Gastroesophageal sphincter (tissue), 4 donors: ENCODE results near the gene GJE1. TPM values are rescaled to one million over a fixed set of nuclear protein-coding genes. Genes with fewer than 3 reads are reported as not detected.
"Not testable (repeated sequence)": the region's sequence is repeated elsewhere in the genome, so short reads cannot be mapped to it uniquely, and the experiment has no call there.

Source experiments
- ATAC-seq: fragments of 150-250 bp; one replicate; pipeline ENCODE4 v1.9.1; 2016; ENCODE audit warnings: mild to moderate bottlenecking, moderate library complexity
- H3K27ac ChIP-seq, 4 donors: fragments of 200-600 bp; sonication (generic) in 3 of 4; 1 replicate in 3 of 4; 2 replicates in 1 of 4; pipeline ENCODE4 v1.5.1; 2016 to 2019
- H3K27me3 ChIP-seq: fragments of 200-600 bp; sonication (generic); one replicate; pipeline ENCODE4 v1.5.1; 2019
- H3K36me3 ChIP-seq, 2 donors: fragments of 200-600 bp; sonication (generic); one replicate each; pipeline ENCODE4 v1.5.1; 2019; ENCODE audit warnings: control low read depth in 1 of 2
- H3K4me1 ChIP-seq, 3 donors: fragments of 200-600 bp; sonication (generic); 1 replicate in 2 of 3; 2 replicates in 1 of 3; pipeline ENCODE4 v1.5.1; 2016 to 2019; ENCODE audit warnings: control low read depth in 2 of 3
- H3K4me3 ChIP-seq, 2 donors: fragments of 200-600 bp; sonication (generic); one replicate each; pipeline ENCODE4 v1.5.1; 2019; ENCODE audit warnings: mild to moderate bottlenecking in 1 of 2, moderate library complexity in 1 of 2
- H3K9me3 ChIP-seq, 3 donors: fragments of 200-600 bp; sonication (generic); one replicate each; pipeline ENCODE4 v1.5.1; 2017 to 2019; ENCODE audit warnings: control low read depth in 2 of 3
- EP300 ChIP-seq: sonication (generic); formaldehyde crosslinking; IDR thresholded peaks from one replicate; pipeline ENCODE4 v1.6.1; 2017; ENCODE audit warnings: antibody characterized with exemption, mild to moderate bottlenecking
- POLR2A ChIP-seq, 2 donors: fragments of 450-650 bp; IDR thresholded peaks; one replicate each; pipeline ENCODE4 v1.6.1; 2017; ENCODE audit warnings: antibody characterized with exemption in 2 of 2, mild to moderate bottlenecking in 2 of 2, moderate library complexity in 1 of 2
- POLR2AphosphoS5 ChIP-seq: sonication (generic); formaldehyde crosslinking; IDR thresholded peaks from one replicate; pipeline ENCODE4 v1.6.1; 2017; ENCODE audit warnings: antibody characterized with exemption
- WGBS, 2 donors: methylation state at CpG; one replicate each; pipeline ENCODE4 v1.1.5; 2018; ENCODE audit warnings: low coverage in 1 of 2; 5-methylcytosine and 5-hydroxymethylcytosine counted together
- total RNA-seq, 4 donors: library from RNA; depleted of rRNA; stranded (reverse); fragments of >200 nt; gene quantifications; one replicate each; pipeline ENCODE4 v1.1.0, GENCODE V29; 2016
- TF ChIP-seq, protein P1 (sequence below), 4 experiments: fragments of 200-600 bp in 2 of 4; fragments of 450-650 bp in 2 of 4; sonication (generic) in 1 of 4; IDR thresholded peaks; one replicate each; pipeline ENCODE4 v1.5.1; 2017 to 2019; ENCODE audit warnings: antibody characterized with exemption in 4 of 4, mild to moderate bottlenecking in 2 of 4, moderate library complexity in 2 of 4

Gene GJE1
- total RNA-seq = not detected

GRCh38 chr6:142132625-142133024 lies at the start of gene GJE1:
Gene GJE1 (plus strand): TSS chr6:142132925. CDS start chr6:142133159, 234 bp downstream.
- H3K9me3 ChIP-seq = peaks cover 0 to 17% (median 0%) of the 10 kb centered on the region in 3 donors
- 38% methylated on average over 1 of the region's 1 CpG; no CpG with 5 or more reads in 1 of the 2 donors for WGBS, 2 donors
- no peak for TF ChIP-seq POLR2A (IDR thresholded peaks at IDR 0.05)
- TF ChIP-seq EP300 = no peak
- TF ChIP-seq, protein P1, sequence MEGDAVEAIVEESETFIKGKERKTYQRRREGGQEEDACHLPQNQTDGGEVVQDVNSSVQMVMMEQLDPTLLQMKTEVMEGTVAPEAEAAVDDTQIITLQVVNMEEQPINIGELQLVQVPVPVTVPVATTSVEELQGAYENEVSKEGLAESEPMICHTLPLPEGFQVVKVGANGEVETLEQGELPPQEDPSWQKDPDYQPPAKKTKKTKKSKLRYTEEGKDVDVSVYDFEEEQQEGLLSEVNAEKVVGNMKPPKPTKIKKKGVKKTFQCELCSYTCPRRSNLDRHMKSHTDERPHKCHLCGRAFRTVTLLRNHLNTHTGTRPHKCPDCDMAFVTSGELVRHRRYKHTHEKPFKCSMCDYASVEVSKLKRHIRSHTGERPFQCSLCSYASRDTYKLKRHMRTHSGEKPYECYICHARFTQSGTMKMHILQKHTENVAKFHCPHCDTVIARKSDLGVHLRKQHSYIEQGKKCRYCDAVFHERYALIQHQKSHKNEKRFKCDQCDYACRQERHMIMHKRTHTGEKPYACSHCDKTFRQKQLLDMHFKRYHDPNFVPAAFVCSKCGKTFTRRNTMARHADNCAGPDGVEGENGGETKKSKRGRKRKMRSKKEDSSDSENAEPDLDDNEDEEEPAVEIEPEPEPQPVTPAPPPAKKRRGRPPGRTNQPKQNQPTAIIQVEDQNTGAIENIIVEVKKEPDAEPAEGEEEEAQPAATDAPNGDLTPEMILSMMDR (IDR thresholded peaks at IDR 0.05) = no peak
- TF ChIP-seq POLR2AphosphoS5 = no peak
- ATAC-seq = no peak
- H3K27ac ChIP-seq = no peak within 1 kb of the TSS
- H3K27me3 ChIP-seq = no peaks in the 10 kb centered on the region
- H3K4me3 ChIP-seq = no peak within 1 kb of the TSS
- H3K36me3 ChIP-seq = no peaks in the 10 kb centered on the region
- H3K4me1 ChIP-seq = no peaks in the 10 kb centered on the region

DNA sequence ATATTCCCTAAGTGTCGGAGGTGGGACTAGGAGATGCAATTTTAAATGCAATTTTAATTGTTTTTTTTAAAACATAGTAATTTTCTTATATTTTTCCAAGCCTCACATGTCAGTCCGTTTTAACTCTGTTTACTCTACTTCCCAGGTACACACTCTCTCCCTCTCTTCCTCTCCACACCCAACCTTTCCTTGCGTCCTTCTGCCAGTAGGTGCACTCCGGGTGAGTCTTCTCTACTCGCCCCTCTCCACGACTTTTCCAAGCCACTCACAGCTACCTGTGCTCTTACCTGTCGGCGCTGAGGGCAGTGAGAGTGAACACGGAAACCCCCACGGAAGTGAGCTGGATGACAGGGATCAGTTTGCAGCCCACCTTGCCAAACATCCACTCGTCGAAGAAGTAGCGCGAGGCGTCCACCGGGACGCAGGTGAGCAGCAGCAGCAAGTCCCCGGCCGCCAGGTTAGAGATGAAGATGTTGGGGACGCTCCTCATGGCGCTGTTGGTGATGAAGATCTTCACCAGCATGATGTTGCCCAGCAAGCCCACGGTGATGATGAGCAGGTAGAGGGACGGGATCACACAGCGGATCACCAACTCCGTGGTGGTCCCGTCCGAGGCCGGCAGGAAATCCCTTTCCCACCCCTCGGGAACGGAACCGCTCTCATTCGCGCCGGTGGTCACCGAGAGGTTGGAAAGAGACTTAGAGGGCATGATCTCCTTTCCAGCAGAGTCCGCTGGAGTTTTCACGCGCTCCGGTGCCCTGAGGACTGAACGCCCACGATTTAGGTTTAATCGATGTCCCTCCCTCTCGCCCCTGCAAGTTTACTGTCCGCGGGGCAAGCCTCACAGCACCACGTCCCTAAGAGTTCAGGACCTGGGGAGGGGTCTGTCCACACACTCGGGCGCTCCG lies 44.5 kb upstream of the GJE1 start:
- Histone ChIP-seq H3K9me3 (no peaks in the 10 kb centered on the region), H3K27ac (no peak overlapping the region), H3K4me1 (no peaks in the 10 kb centered on the region), H3K4me3 (no peak overlapping the region), H3K27me3 (peaks cover 32% of the 10 kb centered on the region), H3K36me3 (no peaks in the 10 kb centered on the region)
- WGBS, 2 donors = 16 to 69% methylated on average over 2 to 37 of the region's 49 CpGs
- ATAC-seq = no peak
- no peak for TF ChIP-seq POLR2A (IDR thresholded peaks at IDR 0.05)
- TF ChIP-seq EP300 = no peak
- TF ChIP-seq POLR2AphosphoS5 = no peak
- TF ChIP-seq, protein P1 (IDR thresholded peaks at IDR 0.05) = no peak

DNA sequence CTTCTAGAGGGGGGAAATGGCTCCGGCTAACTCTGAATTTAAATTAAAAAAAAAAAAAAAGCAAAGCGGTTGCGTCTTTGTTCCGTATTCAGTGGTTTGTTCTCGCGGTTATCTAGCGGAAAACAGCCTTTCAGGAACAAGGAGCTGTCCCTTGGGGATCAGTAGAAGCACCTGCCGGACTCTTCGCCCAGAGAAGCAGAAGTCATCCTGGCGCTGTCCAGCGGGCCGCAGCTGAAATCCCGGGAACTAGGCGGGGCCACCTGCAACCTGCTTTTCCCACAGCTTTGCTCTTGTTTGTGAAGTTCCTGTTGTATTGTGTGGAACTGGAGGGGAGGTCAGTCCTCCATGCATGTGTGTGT lies 43.9 kb upstream of the GJE1 start:
- Histone ChIP-seq H3K27ac (no peak overlapping the region), H3K4me1 (no peaks in the 10 kb centered on the region), H3K9me3 (no peaks in the 10 kb centered on the region), H3K36me3 (no peaks in the 10 kb centered on the region), H3K4me3 (no peak overlapping the region), H3K27me3 (peaks cover 32% of the 10 kb centered on the region)
- TF ChIP-seq, protein P1 (IDR thresholded peaks at IDR 0.05) = no peak
- no peak for TF ChIP-seq EP300
- no peak for TF ChIP-seq POLR2AphosphoS5
- no peak for TF ChIP-seq POLR2A (IDR thresholded peaks at IDR 0.05)
- ATAC-seq = no peak
- 3 to 20% methylated on average over 3 to 13 of the region's 14 CpGs for WGBS, 2 donors

GRCh38 chr6:142104820-142105219 lies 27.9 kb upstream of the GJE1 start:
- WGBS, 2 donors = 72 to 93% methylated on average over 3 to 5 of the region's 5 CpGs

GRCh38 chr6:142110820-142111219 lies 21.9 kb upstream of the GJE1 start:
- H3K27me3 ChIP-seq, H3K36me3 ChIP-seq, H3K27ac ChIP-seq, ATAC-seq, H3K4me3 ChIP-seq, H3K9me3 ChIP-seq, H3K4me1 ChIP-seq: not testable (repeated sequence)
- WGBS, 2 donors = 86 to 94% methylated on average over 6 to 9 of the region's 9 CpGs

More at GRCh38 chr6:142104820-142105219, 27.9 kb upstream of the GJE1 start:
- not testable (repeated sequence) for H3K27me3 ChIP-seq, H3K4me1 ChIP-seq, H3K36me3 ChIP-seq, H3K4me3 ChIP-seq, ATAC-seq, H3K9me3 ChIP-seq, H3K27ac ChIP-seq

DNA sequence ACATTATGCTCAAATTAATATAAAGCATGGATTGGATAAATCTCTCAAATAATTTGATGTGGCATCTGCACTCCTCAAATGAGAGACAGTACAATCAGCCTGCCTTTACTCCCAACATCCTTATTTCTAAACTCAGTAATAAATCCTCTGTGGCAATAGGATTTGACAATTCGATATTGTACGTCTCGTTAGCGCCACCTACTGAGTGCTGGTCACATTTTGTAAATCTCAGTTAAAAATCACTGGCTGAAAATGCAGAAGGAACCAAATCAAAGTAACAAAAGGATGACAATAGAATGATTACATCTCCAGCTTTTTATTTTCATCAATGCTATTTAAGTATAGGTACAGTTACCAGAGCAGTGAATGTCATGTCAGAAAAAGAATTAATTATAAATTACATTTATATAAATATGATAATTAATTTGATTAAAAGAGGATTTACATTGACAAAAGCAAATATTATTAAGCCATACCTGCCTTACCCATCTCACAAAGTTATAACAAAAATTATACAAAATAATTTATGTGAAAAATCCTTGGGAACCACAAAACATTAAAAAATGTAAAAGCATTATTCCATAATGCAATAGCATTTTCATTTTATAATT lies 20.2 kb upstream of the GJE1 start:
- TF ChIP-seq, protein P1 (IDR thresholded peaks at IDR 0.05) = peak; percentile 43 to 70 (median 62)
- no peak for TF ChIP-seq EP300
- WGBS, 2 donors = 1 to 2% methylated on average over 4 of the region's 4 CpGs
- no peaks in the 10 kb centered on the region for H3K36me3 ChIP-seq

More for the DNA sequence above, 20.2 kb upstream of the GJE1 start:
- H3K4me3 ChIP-seq = no peak overlapping the region
- no peaks in the 10 kb centered on the region for H3K27me3 ChIP-seq
- H3K27ac ChIP-seq = no peak overlapping the region
- no peaks in the 10 kb centered on the region for H3K4me1 ChIP-seq
- H3K9me3 ChIP-seq = no peaks in the 10 kb centered on the region
- no peak for ATAC-seq
